ENCODE results near the gene LZTR1.

GRCh38 chr22:20951932-20952380, 30.1 kb upstream of the LZTR1 start:
- TF ChIP-seq POLR2A (IDR thresholded peaks at IDR 0.05; ENCODE audit: low read depth, low read length) (no peak), CTCF (IDR thresholded peaks at IDR 0.05; ENCODE audit: extremely low read depth in 1 of 2, insufficient read depth in 1 of 2, low read depth in 1 of 2, low read length in 2 of 2) (no peak), EZH2 (IDR thresholded peaks at IDR 0.05; ENCODE audit: borderline replicate concordance, low read depth, low read length, severe bottlenecking) (no peak), MYC (IDR thresholded peaks at IDR 0.05; ENCODE audit: low read depth, low read length) (no peak), POLR2AphosphoS5 (IDR thresholded peaks at IDR 0.05; ENCODE audit: insufficient read depth, low read depth, low read length) (no peak), FOS (IDR thresholded peaks at IDR 0.05; ENCODE audit: borderline replicate concordance, insufficient read depth, low read length) (no peak), JUN (IDR thresholded peaks at IDR 0.05; ENCODE audit: borderline replicate concordance, insufficient read depth, insufficient read length, low read depth) (no peak)

Measured in endothelial cell of umbilical vein (primary cell).